HEK293T (cell line): ENCODE measurements around the gene AOPEP.

Source experiments
- ELF4 ChIP-seq: fragments of 450-650 bp; IDR thresholded peaks from 2 replicates; pipeline ENCODE4 v1.6.1; 2017; ENCODE audit warnings: antibody characterized with exemption
- FOXK2 ChIP-seq: fragments of 450-650 bp; IDR thresholded peaks from 2 replicates; pipeline ENCODE4 v1.6.1; 2016; ENCODE audit warnings: mild to moderate bottlenecking
- FOXM1 ChIP-seq: fragments of 450-650 bp; IDR thresholded peaks from 2 replicates; pipeline ENCODE4 v1.6.1; 2017; ENCODE audit warnings: mild to moderate bottlenecking, borderline replicate concordance
- SP1 ChIP-seq: fragments of 450-650 bp; IDR thresholded peaks from 2 replicates; pipeline ENCODE4 v1.6.1; 2017

GRCh38 chr9:94817291-94818177 lies 91.0 kb downstream of the AOPEP start:
- no peak for TF ChIP-seq FOXK2
- TF ChIP-seq FOXM1 = no peak
- no peak for TF ChIP-seq SP1
- no peak for TF ChIP-seq ELF4
